Mesenchymal stem cell (in vitro differentiated cells and primary cell): ENCODE results near the gene DLAT.

Source experiments
- DNase-seq: peaks from one replicate; pipeline ENCODE4 v3.0.0-alpha.2; 2013
- H2AFZ ChIP-seq: one replicate; pipeline ENCODE4 v1.6.1; 2013; ENCODE audit warnings: low read depth, mild to moderate bottlenecking, control low read depth, inconsistent platforms, low read length, moderate library complexity
- H2AK5ac ChIP-seq: 2 replicates; pipeline ENCODE4 v1.6.1; 2013; ENCODE audit warnings: low read length, moderate library complexity, mild to moderate bottlenecking, inconsistent platforms; ENCODE audit not compliant: severe bottlenecking
- H2BK120ac ChIP-seq: one replicate; pipeline ENCODE4 v1.6.1; 2013; ENCODE audit warnings: low read depth, mild to moderate bottlenecking, inconsistent platforms, low read length, moderate library complexity
- H2BK12ac ChIP-seq, 2 experiments: one replicate each; pipeline ENCODE4 v1.6.1; 2013; ENCODE audit warnings: inconsistent platforms in 2 of 2, low read length in 2 of 2, mild to moderate bottlenecking in 2 of 2, moderate library complexity in 2 of 2, control low read depth in 1 of 2
- H2BK15ac ChIP-seq: one replicate; pipeline ENCODE4 v1.6.1; 2013; ENCODE audit warnings: mild to moderate bottlenecking, low read depth, inconsistent platforms; ENCODE audit not compliant: poor library complexity, severe bottlenecking
- H2BK5ac ChIP-seq: 2 replicates; pipeline ENCODE4 v1.6.1; 2013; ENCODE audit warnings: low read depth, mild to moderate bottlenecking, low read length, control low read depth, inconsistent platforms; ENCODE audit not compliant: poor library complexity, severe bottlenecking
- H3K14ac ChIP-seq, 2 experiments: one replicate each; pipeline ENCODE4 v1.6.1; 2013; ENCODE audit warnings: inconsistent platforms in 2 of 2, low read length in 2 of 2, control low read depth in 1 of 2, mild to moderate bottlenecking in 1 of 2, moderate library complexity in 1 of 2
- H3K18ac ChIP-seq, 2 experiments: one replicate each; pipeline ENCODE4 v1.6.1; 2013; ENCODE audit warnings: inconsistent platforms in 2 of 2, low read length in 2 of 2, control low read depth in 1 of 2, low read depth in 1 of 2, mild to moderate bottlenecking in 1 of 2
- H3K23ac ChIP-seq, 2 experiments: one replicate each; pipeline ENCODE4 v1.6.1; 2013; ENCODE audit warnings: inconsistent platforms in 2 of 2, low read length in 2 of 2, mild to moderate bottlenecking in 2 of 2, moderate library complexity in 2 of 2, control low read depth in 1 of 2
- H3K27ac ChIP-seq: 2 replicates; pipeline ENCODE4 v1.5.1; 2013; ENCODE audit warnings: mild to moderate bottlenecking, moderate library complexity, low read length, control low read depth, inconsistent platforms; ENCODE audit not compliant: poor library complexity, severe bottlenecking
- H3K27me3 ChIP-seq, 2 experiments: 2 replicates each; pipeline versions ENCODE4 v1.6.1 to v1.7.0; 2013; ENCODE audit warnings: low read length in 2 of 2, mild to moderate bottlenecking in 2 of 2, moderate library complexity in 2 of 2, control low read depth in 1 of 2, inconsistent platforms in 1 of 2; ENCODE audit not compliant: control insufficient read depth in 1 of 2, insufficient read depth in 1 of 2
- H3K36me3 ChIP-seq, 2 experiments: 2 replicates each; pipeline versions ENCODE4 v1.6.1 to v1.7.0; 2013; ENCODE audit warnings: low read length in 2 of 2, control low read depth in 1 of 2, inconsistent platforms in 1 of 2, low read depth in 1 of 2, mild to moderate bottlenecking in 1 of 2; ENCODE audit not compliant: insufficient read depth in 2 of 2, control insufficient read depth in 1 of 2
- H3K4ac ChIP-seq, 2 experiments: one replicate each; pipeline ENCODE4 v1.6.1; 2013; ENCODE audit warnings: inconsistent platforms in 2 of 2, low read length in 2 of 2, mild to moderate bottlenecking in 2 of 2, moderate library complexity in 2 of 2, control low read depth in 1 of 2, low read depth in 1 of 2
- H3K4me1 ChIP-seq: 2 replicates; pipeline ENCODE4 v1.6.1; 2013; ENCODE audit warnings: low read depth, low read length, control low read depth; ENCODE audit not compliant: control insufficient read depth, insufficient read depth
- H3K4me2 ChIP-seq: 2 replicates; pipeline ENCODE4 v1.6.1; 2013; ENCODE audit warnings: low read length, mild to moderate bottlenecking, inconsistent platforms; ENCODE audit not compliant: poor library complexity, severe bottlenecking
- H3K4me3 ChIP-seq, 2 experiments: 2 replicates each; pipeline versions ENCODE4 v1.5.1 to v1.7.0; 2013; ENCODE audit warnings: low read length in 2 of 2, mild to moderate bottlenecking in 2 of 2, control low read depth in 1 of 2, low read depth in 1 of 2; ENCODE audit not compliant: insufficient read depth in 1 of 2
- H3K79me1 ChIP-seq: replicated peaks from 2 replicates; pipeline ENCODE4 v1.6.1; 2013; ENCODE audit warnings: mild to moderate bottlenecking, control low read depth, low read length, inconsistent platforms; ENCODE audit not compliant: poor library complexity, severe bottlenecking
- H3K9ac ChIP-seq: 2 replicates; pipeline ENCODE4 v1.7.0; 2013; ENCODE audit warnings: mild to moderate bottlenecking, low read length, moderate library complexity
- H3K9me3 ChIP-seq: 2 replicates; pipeline ENCODE4 v1.7.0; 2013; ENCODE audit warnings: mild to moderate bottlenecking, low read length; ENCODE audit not compliant: control insufficient read depth
- H4K8ac ChIP-seq: one replicate; pipeline ENCODE4 v1.6.1; 2013; ENCODE audit warnings: inconsistent platforms, mild to moderate bottlenecking, low read length, moderate library complexity
- H4K91ac ChIP-seq: one replicate; pipeline ENCODE4 v1.6.1; 2013; ENCODE audit warnings: mild to moderate bottlenecking, low read length, inconsistent platforms
- WGBS: methylation state at CpG from one replicate; pipeline ENCODE4 v1.1.7; 2013; ENCODE audit warnings: mixed read lengths; 5-methylcytosine and 5-hydroxymethylcytosine counted together

DLAT gene

GRCh38 chr11:111982019-111982464 lies 43.2 kb upstream of the DLAT start:
- Histone ChIP-seq H3K27ac (peak overlapping the region; percentile 54), H3K14ac (no peak overlapping the region), H2BK15ac (no peak overlapping the region), H3K9me3 (no peaks in the 10 kb centered on the region), H4K8ac (no peak overlapping the region), H3K79me1 (peaks cover 14% of the 10 kb centered on the region), H3K27me3 (no peaks in the 10 kb centered on the region), H3K23ac (no peak overlapping the region), H3K4ac (no peak overlapping the region), H3K18ac (no peak overlapping the region), H3K4me3 (no peak overlapping the region), H3K4me2 (no peak overlapping the region), H3K4me1 (peaks cover 7% of the 10 kb centered on the region), H3K36me3 (peaks cover 9 to 62% of the 10 kb centered on the region in 2 experiments), H2AK5ac (peak overlapping the region; percentile 55), H2BK120ac (no peak overlapping the region), H4K91ac (no peak overlapping the region), H2BK5ac (no peak overlapping the region), H2BK12ac (no peak overlapping the region), H2AFZ (no peak overlapping the region), H3K9ac (peak overlapping the region; percentile 15)
- DNase-seq = peak; percentile 55
- WGBS = 46% methylated on average over 7 of the region's 7 CpGs

- H2BK12ac ChIP-seq = no peak overlapping the region
- WGBS = 52% methylated on average over 3 of the region's 5 CpGs
- no peak overlapping the region for H3K4me3 ChIP-seq
Observed at GRCh38 chr11:111982541-111983186, 42.5 kb upstream of the DLAT start.

GRCh38 chr11:111983187-111983986 lies 41.8 kb upstream of the DLAT start:
- no peak overlapping the region for H4K8ac ChIP-seq
- peaks cover 14% of the 10 kb centered on the region for H3K79me1 ChIP-seq
- no peak overlapping the region for H2AK5ac ChIP-seq
- no peak overlapping the region for H2AFZ ChIP-seq
- H3K27ac ChIP-seq = peak overlapping the region; percentile 15
- H2BK15ac ChIP-seq = no peak overlapping the region
- no peak overlapping the region for H3K9ac ChIP-seq
- no peak overlapping the region for H3K4me2 ChIP-seq
- H3K9me3 ChIP-seq = no peaks in the 10 kb centered on the region
- H4K91ac ChIP-seq = no peak overlapping the region
- 22% methylated on average over 6 of the region's 7 CpGs for WGBS
- H3K18ac ChIP-seq = no peak overlapping the region
- no peaks in the 10 kb centered on the region for H3K27me3 ChIP-seq
- H3K4me1 ChIP-seq = peaks cover 6% of the 10 kb centered on the region
- peak overlapping the region in 1 of 2 experiments; percentile 15 for H3K4ac ChIP-seq
- H2BK12ac ChIP-seq = no peak overlapping the region
- DNase-seq = peak; percentile 85
- no peak overlapping the region for H2BK5ac ChIP-seq
- peaks cover 9 to 73% of the 10 kb centered on the region in 2 experiments for H3K36me3 ChIP-seq
- H3K4me3 ChIP-seq = no peak overlapping the region
- no peak overlapping the region for H2BK120ac ChIP-seq
- H3K23ac ChIP-seq = no peak overlapping the region
- H3K14ac ChIP-seq = no peak overlapping the region

More at GRCh38 chr11:111982541-111983186, 42.5 kb upstream of the DLAT start:
- Histone ChIP-seq H2BK120ac (no peak overlapping the region), H3K79me1 (peaks cover 14% of the 10 kb centered on the region), H3K4ac (peak overlapping the region in 1 of 2 experiments; percentile 9), H2BK5ac (no peak overlapping the region), H4K8ac (no peak overlapping the region), H3K18ac (no peak overlapping the region), H2AFZ (no peak overlapping the region), H3K14ac (no peak overlapping the region), H2BK15ac (no peak overlapping the region), H3K27me3 (no peaks in the 10 kb centered on the region), H3K36me3 (peaks cover 9 to 67% of the 10 kb centered on the region in 2 experiments), H3K4me1 (peaks cover 5% of the 10 kb centered on the region), H3K27ac (no peak overlapping the region), H3K9me3 (no peaks in the 10 kb centered on the region), H3K9ac (no peak overlapping the region), H3K4me2 (no peak overlapping the region), H4K91ac (no peak overlapping the region), H3K23ac (no peak overlapping the region), H2AK5ac (peak overlapping the region; percentile 88)
- DNase-seq = no peak

GRCh38 chr11:111986589-111986988 lies 38.6 kb upstream of the DLAT start:
- H3K9ac ChIP-seq = no peak overlapping the region
- no peak overlapping the region for H2BK120ac ChIP-seq
- H3K4ac ChIP-seq = no peak overlapping the region
- no peak overlapping the region for H4K91ac ChIP-seq
- H3K79me1 ChIP-seq = peaks cover 4% of the 10 kb centered on the region
- no peak for DNase-seq
- H3K23ac ChIP-seq = no peak overlapping the region
- no peak overlapping the region for H3K4me2 ChIP-seq
- WGBS = 99% methylated on average over 4 of the region's 5 CpGs
- H3K14ac ChIP-seq = no peak overlapping the region
- H2BK12ac ChIP-seq = no peak overlapping the region
- H3K4me3 ChIP-seq = no peak overlapping the region
- peaks cover 5% of the 10 kb centered on the region for H3K4me1 ChIP-seq
- H2AK5ac ChIP-seq = no peak overlapping the region
- H2BK5ac ChIP-seq = no peak overlapping the region
- no peak overlapping the region for H2BK15ac ChIP-seq
- no peaks in the 10 kb centered on the region for H3K27me3 ChIP-seq
- peaks cover 7 to 76% of the 10 kb centered on the region in 2 experiments for H3K36me3 ChIP-seq
- H4K8ac ChIP-seq = no peak overlapping the region
- no peak overlapping the region for H2AFZ ChIP-seq
- no peaks in the 10 kb centered on the region for H3K9me3 ChIP-seq
- no peak overlapping the region for H3K18ac ChIP-seq
- no peak overlapping the region for H3K27ac ChIP-seq
